Activated naive CD4-positive, alpha-beta T cell (primary cell): ENCODE results near the gene FBXW2.
"Not testable (repeated sequence)": the region's sequence is repeated elsewhere in the genome, so short reads cannot be mapped to it uniquely, and the experiment has no call there.

Experiments
- DNase-seq, 4 experiments: peaks; one replicate each; lab custom pipeline; 2025; lab: John Stamatoyannopoulos, UW

The FBXW2 gene

DNA sequence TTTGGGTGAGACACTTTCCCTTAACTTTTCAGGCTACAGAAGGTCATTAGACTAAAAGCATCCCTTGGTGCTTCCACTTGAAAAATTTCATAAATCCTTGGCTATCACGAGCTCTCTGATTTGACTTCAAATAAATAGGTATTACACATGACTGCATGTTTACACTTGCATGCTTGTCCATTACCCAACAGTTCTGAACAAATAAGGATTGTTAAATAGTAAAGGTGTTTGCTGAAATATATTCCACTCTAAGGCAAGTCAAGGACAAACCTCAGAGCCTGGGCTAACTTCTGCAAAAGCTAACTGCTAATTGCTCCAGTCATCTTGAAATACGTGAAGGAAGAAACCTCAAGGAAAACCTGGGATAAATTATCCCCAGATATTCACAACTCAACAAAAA is 14.5 kb downstream of the FBXW2 start:
- no peak for DNase-seq

- no peak for DNase-seq
Measured at GRCh38 chr9:120777229-120777628, 16.0 kb downstream of the FBXW2 start.

DNA sequence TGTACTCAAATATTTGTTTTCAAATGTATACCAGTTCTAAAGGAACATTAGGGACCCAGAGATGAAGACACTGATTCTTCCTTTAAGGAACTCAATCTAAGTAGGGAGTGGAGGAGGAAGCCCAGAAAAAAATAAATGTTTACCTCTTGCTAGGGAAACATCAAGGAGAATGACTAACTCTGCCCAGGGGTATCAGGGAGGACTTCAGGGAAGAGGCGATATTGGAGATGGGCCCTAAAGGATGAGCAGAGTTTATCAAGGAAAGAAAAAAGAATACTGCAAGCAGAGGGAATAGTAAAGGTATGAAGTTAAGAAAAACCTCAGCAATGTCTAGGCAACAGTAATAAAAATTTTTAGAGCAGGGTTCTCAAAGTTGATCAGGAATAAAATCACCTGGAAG is 16.4 kb downstream of the FBXW2 start:
- no peak for DNase-seq

- no peak for DNase-seq
Measured at GRCh38 chr9:120775859-120776258, 17.4 kb downstream of the FBXW2 start.

GRCh38 chr9:120774719-120775118 is 18.5 kb downstream of the FBXW2 start:
- no peak for DNase-seq

GRCh38 chr9:120773256-120773655 is 20.0 kb downstream of the FBXW2 start:
- DNase-seq, result no peak

DNA sequence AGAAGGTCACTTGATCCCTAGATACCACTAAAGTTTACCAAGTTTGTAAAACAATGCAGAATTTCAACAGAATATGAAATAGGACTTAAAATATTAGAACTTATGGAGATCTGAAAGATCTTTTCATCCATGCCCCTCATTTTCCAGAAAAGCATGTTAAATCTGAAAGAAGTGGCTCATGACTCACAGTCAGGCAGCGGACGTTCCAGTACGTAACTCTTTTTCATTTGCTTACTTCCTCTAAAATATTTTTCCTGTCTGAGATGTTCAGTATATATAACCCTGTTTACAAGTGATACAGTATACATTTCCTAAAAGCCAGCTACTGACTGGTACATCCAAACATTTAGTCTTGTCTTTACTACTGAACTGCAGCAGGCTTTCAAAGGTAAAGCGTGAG is 22.3 kb downstream of the FBXW2 start:
- no peak for DNase-seq

GRCh38 chr9:120768886-120769285 is 24.3 kb downstream of the FBXW2 start:
- DNase-seq, result no peak

- no peak for DNase-seq
Measured at GRCh38 chr9:120768247-120768646, 25.0 kb downstream of the FBXW2 start.

DNA sequence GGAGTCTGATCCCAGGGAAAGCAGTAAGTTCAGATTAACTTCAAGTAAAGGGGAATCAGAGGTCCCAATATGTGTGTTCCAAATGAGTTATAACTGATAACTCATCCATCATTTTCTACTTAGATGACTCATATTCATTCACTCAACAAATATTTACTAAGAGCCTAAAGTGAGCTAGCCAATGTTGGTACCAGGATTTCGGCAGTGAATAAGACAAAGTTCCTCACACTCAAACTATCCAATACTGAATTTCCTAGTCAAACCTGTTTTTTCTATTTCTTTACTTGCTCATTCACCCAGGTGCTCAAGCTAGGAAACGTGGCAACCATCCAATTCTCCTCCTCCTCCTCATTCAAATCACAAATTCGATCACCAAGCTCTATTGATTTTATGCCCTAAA is 25.8 kb downstream of the FBXW2 start:
- DNase-seq, result no peak

- no peak for DNase-seq
Measured at GRCh38 chr9:120765910-120766425, 27.2 kb downstream of the FBXW2 start.

DNA sequence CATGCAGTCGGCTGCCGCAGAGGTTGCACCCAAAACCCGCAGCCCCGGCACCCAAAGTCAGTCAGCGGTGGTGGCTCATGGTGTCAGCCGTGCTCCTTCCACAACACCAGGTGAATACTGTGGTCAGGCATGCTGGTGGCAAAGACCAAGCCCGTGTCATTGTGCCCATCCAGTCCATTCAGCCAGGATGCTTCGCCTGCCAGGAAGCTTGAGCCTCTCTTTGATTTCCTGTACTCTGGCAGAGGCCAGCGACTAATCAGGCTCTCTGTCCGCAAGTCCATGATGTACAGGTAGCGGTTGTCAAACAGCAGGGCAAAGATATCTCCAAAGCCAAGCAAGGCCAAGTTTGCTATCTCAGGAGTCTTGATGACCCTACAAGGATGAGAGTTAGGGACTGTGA is 28.7 kb downstream of the FBXW2 start:
- no peak for DNase-seq

DNA sequence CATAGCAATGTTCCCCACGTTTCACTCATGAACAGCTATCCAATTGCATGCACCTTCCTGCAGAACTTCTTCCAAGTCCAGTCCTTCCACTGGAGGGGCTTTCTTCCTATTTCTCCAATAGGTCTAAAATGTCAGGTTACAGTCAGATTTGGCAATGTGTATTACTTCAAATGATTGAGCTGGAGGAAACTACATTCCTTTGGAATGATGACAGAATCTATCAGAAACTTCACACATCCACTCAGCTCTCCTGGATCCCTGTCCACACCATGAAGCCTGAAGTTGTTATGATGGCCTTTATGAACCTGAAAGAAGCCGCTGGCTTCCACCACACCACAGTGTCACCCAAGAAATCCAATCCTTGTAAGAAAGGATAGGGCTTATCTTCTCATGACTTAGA is 32.2 kb downstream of the FBXW2 start:
- DNase-seq, result no peak

DNA sequence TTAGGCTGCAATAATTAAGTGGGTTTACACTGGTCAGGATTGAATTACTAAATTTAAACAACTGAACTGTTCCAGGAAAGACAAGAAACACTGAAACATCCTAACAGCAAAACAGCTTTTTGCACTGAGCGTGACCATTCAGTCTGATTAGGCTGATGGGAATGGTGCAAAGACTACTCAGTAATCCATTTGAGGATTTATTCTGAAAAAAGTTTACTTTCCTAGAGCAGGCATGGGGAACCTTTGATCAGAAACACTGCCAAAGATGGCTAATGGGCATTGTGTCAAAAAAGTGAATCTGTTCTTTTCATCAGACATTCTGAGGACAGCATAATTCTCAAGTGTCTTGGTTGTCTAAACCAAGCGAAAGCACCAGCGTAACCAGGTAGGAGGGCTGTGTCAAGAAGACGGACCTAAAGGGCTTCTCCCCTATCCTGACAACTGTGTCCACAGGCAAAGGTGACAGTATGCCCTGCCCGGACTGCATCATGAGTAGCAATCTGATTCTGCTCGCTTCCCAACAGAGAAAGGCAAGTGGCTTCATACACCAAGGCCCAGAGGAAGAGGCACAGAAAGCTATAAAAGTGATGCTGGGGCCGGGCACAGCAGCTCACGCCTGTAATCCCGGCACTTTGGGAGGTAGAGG is 33.3 kb downstream of the FBXW2 start:
- no peak for DNase-seq

DNA sequence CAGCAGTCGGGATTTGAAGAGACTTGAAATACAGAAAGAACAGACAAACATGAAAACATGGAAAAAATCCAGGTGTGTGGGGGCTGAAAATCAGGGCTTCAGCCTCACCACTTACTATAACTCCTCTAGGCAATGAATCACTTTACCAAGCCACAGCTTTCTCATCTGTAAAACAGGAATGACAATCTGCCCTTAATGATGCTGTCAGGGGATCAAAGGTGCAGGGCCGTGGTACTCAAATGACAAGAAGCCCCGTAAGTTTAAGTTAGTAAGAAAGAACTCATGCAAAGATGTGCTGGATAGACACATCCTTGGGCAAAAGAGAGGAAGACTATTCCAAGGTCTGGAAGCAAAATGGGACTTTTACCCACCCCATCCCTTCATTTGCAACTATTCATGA is 34.7 kb downstream of the FBXW2 start:
- no peak for DNase-seq

DNA sequence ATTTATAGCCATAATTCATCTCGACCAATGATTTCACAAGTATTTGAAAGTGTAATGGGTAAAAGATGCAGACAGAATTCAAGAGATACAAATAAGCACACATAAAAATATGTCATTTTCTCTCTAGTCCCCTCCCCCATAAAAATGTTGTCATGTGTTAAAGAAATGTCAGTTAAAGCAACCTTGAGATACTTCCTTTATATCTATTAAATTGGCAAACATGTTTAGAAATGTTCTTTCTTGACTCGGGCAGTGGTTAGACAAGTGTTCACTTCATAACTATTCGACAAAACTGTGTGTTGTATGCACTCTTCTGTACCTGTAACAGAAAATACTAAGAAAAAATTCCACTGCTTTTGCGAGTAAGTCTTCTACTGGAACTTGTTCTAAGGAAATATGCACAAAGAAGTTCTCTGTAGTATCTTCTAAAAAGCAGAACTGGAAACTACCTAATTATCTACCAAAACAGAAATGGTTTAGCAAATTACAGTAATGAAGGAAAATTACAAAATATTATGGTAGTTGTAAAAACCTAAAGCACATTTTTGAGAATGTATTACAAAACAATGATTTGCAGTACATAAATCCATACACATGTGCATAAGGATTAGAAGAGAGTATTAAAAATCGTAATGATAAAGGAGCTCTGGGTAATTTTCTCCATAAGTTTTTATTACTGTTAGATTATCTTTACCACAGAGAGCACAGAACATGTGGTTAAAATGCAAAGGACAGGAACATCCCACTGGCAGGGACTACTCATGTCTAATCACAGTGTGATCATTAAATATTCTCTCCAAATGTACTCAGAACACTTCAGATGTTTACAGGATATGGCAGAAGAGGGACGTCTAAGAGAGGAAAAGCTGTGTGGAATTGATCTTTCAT is 35.9 kb downstream of the FBXW2 start:
- no peak for DNase-seq

GRCh38 chr9:120756531-120756930 is 36.7 kb downstream of the FBXW2 start:
- DNase-seq, result no peak

DNA sequence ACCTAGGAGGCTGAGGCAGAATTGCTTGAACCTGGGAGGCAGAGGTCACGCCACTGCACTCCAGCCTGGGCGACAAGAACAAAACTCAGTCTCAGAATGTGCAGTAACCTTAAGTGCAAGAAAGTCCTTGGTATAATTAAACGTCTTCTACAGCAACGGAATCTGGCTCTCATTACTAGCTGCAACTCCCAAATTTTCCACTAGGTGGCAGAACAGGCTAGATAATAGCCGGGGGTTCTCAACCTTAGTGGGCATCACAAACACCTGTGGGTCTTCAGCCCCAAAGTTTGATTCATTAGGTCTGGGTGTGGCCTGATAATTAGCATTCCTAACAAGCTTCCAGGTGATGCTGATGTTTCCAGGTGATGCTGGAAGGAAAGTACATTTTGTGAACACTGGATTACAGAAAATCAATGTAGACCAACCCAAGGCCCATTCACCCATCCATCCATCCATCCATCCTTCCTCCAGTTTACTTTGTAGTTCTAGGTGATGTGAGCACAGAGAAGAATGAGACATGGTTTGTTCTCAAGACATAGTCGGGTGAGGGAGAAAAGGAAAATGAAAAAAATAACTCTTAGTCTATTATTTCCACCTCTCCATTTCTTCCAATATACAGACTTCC is 37.3 kb downstream of the FBXW2 start:
- peak; percentile 6 to 43 (median 19) for DNase-seq

DNA sequence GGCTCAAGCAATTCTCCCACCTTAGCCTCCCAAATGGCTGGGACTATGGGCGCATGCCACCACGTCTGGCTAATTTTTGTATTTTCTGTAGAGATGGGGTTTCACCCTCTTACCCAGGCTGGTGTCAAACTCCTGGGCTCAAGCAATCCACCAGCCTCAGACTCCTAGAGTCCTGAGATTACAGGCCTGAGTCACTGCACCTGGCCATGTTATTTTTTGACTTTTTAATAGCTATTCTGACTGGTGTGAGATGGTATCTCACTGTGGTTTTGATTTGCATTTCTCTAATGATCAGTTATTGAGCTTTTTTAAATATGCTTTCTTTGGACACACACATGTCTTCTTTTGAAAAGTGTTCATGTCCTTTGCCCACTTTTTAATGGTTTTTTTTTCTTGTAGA is 38.2 kb downstream of the FBXW2 start:
- no peak for DNase-seq

DNA sequence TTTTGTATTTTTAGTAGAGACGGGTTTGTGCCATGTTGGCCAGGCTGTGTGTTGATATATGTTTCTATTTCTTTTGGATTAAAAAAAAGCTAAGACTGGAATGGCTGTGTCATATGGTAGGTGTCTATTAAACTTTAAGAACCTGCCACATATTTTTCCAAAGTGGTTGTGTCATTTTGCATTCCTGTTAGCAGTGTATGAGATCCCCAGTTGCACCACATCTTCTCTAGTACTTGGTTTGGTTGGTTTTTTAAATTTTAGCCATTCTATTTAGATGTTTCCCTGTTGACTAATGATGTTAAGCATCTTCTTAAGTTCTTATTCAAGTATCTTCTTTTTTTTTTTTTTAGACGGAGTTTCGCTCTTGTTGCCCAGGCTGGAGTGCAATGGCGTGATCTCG is 42.8 kb downstream of the FBXW2 start:
- DNase-seq, result no peak

- DNase-seq, result not testable (repeated sequence)
Measured at GRCh38 chr9:120746366-120746765, 46.9 kb downstream of the FBXW2 start.

- no peak for DNase-seq
Measured at GRCh38 chr9:120745278-120745677, 47.9 kb downstream of the FBXW2 start.

DNA sequence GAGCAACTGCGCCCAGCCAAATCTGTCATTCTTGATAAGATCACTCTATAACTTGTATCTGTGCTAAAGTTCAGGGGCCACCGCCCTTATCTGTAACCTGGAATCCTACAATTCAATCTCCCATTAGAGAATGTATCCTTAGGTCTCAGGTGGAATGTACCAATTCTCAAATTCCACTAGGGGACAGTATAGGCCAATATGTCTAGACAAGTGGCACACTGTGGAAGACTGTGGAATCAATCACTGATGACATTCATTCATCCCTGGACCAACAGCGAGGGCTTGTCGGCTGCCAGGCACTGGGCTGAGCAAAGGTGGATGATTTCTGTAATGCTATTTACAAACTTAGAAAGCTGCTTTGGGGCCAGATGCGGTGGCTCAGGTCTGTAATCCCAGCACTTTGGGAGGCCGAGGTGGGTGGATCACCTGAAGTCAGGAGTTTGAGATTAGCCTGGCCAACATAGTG is 50.2 kb downstream of the FBXW2 start:
- DNase-seq, result no peak
